ENCODE measurements around the gene GDPD5.

GDPD5 gene

GRCh38 chr11:75534259-75535069 lies 8.7 kb upstream of the GDPD5 start:
- DNase-seq (ENCODE audit: low read depth, low spot score): no peak

GRCh38 chr11:75533896-75534258 lies 8.1 kb upstream of the GDPD5 start:
- no peak for DNase-seq (ENCODE audit: low read depth, low spot score)

- peak; percentile 48 for DNase-seq (ENCODE audit: low read depth, low spot score)
Measured at GRCh38 chr11:75532200-75533048, 6.7 kb upstream of the GDPD5 start.

- DNase-seq (ENCODE audit: low read depth, low spot score): no peak
Measured at GRCh38 chr11:75531325-75531724, 5.6 kb upstream of the GDPD5 start.

GRCh38 chr11:75530577-75530976 lies 4.8 kb upstream of the GDPD5 start:
- no peak for DNase-seq (ENCODE audit: low read depth, low spot score)

- no peak for DNase-seq (ENCODE audit: low read depth, low spot score)
Measured at GRCh38 chr11:75527938-75528735, 2.4 kb upstream of the GDPD5 start.

- no peak for DNase-seq (ENCODE audit: low read depth, low spot score)
Measured at GRCh38 chr11:75527130-75527529, 1.4 kb upstream of the GDPD5 start.

GRCh38 chr11:75526192-75526541 lies 426 bp upstream of the GDPD5 start:
- no peak for DNase-seq (ENCODE audit: low read depth, low spot score)

GRCh38 chr11:75524665-75525432 lies 892 bp downstream of the GDPD5 start:
- no peak for DNase-seq (ENCODE audit: low read depth, low spot score)

GRCh38 chr11:75523811-75524664 lies 1.7 kb downstream of the GDPD5 start:
- DNase-seq (ENCODE audit: low read depth, low spot score): no peak

- DNase-seq (ENCODE audit: low read depth, low spot score): no peak
Measured at GRCh38 chr11:75523189-75523588, 2.6 kb downstream of the GDPD5 start.

- no peak for DNase-seq (ENCODE audit: low read depth, low spot score)
Measured at GRCh38 chr11:75522286-75523044, 3.3 kb downstream of the GDPD5 start.

GRCh38 chr11:75520688-75521087 lies 5.1 kb downstream of the GDPD5 start:
- DNase-seq (ENCODE audit: low read depth, low spot score): no peak

GRCh38 chr11:75518771-75519653 lies 6.7 kb downstream of the GDPD5 start:
- no peak for DNase-seq (ENCODE audit: low read depth, low spot score)

- DNase-seq (ENCODE audit: low read depth, low spot score): no peak
Measured at GRCh38 chr11:75518204-75518549, 7.6 kb downstream of the GDPD5 start.

GRCh38 chr11:75516886-75517285 lies 8.9 kb downstream of the GDPD5 start:
- DNase-seq (ENCODE audit: low read depth, low spot score): no peak

- no peak for DNase-seq (ENCODE audit: low read depth, low spot score)
Measured at GRCh38 chr11:75516140-75516539, 9.6 kb downstream of the GDPD5 start.

GRCh38 chr11:75514596-75514995 lies 11.1 kb downstream of the GDPD5 start:
- DNase-seq (ENCODE audit: low read depth, low spot score): no peak

GRCh38 chr11:75513250-75513649 lies 12.5 kb downstream of the GDPD5 start:
- no peak for DNase-seq (ENCODE audit: low read depth, low spot score)
